Fibroblast of villous mesenchyme (primary cell): ENCODE measurements around the gene NUP133. TPM values are rescaled to one million over a fixed set of nuclear protein-coding genes. Genes with fewer than 3 reads are reported as not detected.

ENCODE experiments used
- DNase-seq: peaks from one replicate; pipeline ENCODE4 v3.0.0-alpha.2; 2010; ENCODE audit warnings: low read depth
- H3K4me3 ChIP-seq: 2 replicates; pipeline ENCODE4 v1.5.1; 2011; ENCODE audit warnings: low read depth, mild to moderate bottlenecking, low read length
- total RNA-seq: library from RNA; depleted of rRNA; stranded (reverse); fragments of >200 nt; gene quantifications from 2 replicates; pipeline ENCODE4 v1.2.3, GENCODE V29; 2012
- TF ChIP-seq, protein P1 (sequence below): IDR thresholded peaks from 2 replicates; pipeline ENCODE4 v1.5.1; 2012; ENCODE audit warnings: low read depth, mild to moderate bottlenecking, low read length; ENCODE audit not compliant: insufficient read depth

NUP133 gene
- total RNA-seq, result 34.5 and 39.7 TPM in 2 replicates

DNA sequence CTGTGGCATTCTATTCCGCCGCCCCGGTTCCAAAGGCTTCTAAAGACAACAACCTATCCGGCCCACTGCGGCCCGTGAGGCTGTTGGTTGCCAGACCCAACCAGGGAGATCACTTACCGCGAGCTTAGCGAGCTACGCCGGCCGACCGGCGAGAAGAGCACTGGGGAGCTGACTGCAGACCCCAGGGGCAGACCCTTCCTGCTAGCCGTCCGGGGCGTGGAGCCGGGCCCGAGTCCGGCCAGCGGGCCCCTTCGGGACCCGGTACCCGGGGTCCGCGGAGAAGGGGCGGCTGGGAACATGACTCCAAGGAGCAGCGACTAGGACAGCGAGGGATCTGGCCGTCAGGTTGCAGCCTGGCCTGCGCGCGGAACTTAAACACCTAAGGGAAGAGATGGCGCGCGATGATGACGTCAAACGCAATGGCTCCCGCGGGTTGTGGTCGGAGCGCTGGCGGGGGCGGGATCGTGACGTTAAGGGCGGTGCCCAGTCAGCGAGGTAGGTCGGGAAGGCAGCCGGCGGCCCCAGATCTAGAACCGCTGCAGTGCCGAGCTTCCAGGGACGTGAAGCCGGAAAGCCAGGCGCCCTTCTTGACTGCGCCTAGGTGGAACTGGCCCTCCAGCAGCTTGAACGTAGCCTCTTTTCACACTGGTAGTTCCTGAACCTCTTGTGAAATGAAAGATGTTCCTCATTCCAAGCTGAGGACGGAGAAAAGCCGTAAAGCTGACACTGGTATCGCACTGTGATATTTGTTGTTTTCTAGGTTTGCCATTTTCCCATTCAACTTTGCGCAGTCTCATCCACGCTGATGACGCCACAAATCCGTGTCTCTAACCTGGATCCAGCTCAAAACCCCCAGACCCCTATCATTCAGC, at the start of gene NUP133:
Gene NUP133 (minus strand): TSS at position 391 of the 872 bp plus-strand sequence. CDS start 92 bp downstream, at position 299.
- peak; percentile 99 for DNase-seq
- H3K4me3 ChIP-seq, result peak within 1 kb of the TSS; percentile 87
- TF ChIP-seq, protein P1, sequence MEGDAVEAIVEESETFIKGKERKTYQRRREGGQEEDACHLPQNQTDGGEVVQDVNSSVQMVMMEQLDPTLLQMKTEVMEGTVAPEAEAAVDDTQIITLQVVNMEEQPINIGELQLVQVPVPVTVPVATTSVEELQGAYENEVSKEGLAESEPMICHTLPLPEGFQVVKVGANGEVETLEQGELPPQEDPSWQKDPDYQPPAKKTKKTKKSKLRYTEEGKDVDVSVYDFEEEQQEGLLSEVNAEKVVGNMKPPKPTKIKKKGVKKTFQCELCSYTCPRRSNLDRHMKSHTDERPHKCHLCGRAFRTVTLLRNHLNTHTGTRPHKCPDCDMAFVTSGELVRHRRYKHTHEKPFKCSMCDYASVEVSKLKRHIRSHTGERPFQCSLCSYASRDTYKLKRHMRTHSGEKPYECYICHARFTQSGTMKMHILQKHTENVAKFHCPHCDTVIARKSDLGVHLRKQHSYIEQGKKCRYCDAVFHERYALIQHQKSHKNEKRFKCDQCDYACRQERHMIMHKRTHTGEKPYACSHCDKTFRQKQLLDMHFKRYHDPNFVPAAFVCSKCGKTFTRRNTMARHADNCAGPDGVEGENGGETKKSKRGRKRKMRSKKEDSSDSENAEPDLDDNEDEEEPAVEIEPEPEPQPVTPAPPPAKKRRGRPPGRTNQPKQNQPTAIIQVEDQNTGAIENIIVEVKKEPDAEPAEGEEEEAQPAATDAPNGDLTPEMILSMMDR, result no peak

DNA sequence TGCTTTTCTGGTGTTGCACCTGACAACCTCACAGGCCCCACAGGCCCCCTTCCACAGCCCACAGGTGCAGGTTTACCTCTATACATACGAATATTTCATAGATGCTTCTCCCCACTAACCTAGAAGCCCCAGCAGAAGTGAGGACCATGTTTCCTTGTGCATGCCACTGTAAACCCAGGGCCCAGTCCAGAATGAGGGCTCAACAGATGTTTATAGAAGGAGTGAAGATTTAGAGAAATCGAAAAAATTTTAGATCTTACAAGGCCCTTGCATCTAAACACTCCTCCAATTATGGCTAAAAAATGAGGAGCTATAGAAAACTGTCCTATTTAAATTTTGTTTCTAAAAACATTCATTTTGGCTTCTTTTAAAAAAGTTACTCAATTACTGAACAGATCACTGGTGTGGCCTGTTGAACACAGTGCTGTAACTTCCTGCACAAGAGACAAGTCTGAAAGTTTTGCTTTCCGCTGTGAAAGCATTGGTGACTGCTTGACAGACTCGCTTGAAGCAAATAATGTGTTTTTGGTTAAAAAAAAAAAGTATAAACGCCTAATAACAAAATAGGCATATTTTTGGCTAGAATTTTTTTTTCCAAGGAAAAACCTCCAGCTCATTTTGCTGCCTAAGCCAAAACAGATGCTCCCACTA, 49.2 kb upstream of the NUP133 start:
- peak; percentile 48 for DNase-seq
- H3K4me3 ChIP-seq, result peak overlapping the region; percentile 79
- TF ChIP-seq, protein P1, result no peak

DNA sequence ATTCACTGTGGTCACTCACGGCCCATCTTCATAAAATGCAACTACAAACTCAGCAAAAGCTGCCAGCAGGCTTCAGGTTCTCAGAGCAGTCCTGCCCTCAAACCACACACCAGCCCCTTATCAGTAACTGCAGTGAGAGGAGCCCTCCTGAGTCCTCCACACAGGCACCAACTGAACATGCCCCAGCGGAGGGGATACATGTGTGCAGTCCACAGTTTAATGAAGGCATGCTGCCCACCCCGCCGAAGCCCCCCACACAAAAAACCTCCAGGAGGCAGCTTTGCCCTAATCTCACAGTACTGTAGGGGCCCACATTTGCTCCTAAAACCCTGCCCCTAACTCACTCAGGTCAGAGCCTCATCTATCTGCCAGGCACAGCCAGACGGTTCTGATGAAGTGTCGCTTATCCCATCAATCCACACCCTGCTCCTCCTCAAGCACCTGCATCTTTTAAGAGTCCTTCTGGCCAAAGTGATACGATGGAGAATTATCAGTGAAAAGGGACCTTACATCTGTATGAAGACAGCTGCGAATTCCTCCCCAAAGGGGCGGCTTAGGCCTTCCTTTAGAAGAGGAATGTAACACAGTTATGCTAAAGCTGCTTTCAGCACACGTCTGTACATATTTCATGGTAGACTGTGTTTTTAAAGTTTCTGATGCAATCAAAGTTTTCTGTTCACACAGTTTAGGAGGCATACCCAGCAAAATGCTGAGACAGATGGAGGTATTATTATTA, 46.9 kb upstream of the NUP133 start:
- no peak overlapping the region for H3K4me3 ChIP-seq
- DNase-seq, result peak; percentile 41
- TF ChIP-seq, protein P1, result no peak

DNA sequence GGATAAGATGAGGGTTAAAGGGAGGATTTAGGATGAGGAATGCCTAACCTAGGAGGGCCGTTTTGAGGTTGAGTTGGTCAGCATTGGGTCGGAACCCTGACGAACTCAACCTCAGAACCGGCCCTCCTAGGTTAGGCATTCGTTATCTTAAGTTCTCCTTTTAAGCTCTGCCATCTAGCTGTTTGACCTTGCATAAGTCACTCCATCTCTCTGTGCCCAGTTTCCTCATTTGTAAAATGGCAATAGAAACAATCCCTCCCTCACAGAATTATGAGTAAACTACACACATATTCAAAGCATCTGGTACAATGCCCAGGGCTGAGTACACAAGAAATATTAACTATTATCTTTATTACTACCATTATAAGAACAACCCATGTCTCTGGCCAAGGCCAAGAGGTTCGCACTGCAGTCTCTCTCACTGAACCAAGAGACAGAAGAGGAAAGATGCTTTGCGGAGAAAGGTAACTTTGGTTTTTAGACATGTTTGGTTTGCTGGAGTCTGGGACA, 45.5 kb upstream of the NUP133 start:
- no peak overlapping the region for H3K4me3 ChIP-seq
- no peak for DNase-seq
- TF ChIP-seq, protein P1, result no peak

DNA sequence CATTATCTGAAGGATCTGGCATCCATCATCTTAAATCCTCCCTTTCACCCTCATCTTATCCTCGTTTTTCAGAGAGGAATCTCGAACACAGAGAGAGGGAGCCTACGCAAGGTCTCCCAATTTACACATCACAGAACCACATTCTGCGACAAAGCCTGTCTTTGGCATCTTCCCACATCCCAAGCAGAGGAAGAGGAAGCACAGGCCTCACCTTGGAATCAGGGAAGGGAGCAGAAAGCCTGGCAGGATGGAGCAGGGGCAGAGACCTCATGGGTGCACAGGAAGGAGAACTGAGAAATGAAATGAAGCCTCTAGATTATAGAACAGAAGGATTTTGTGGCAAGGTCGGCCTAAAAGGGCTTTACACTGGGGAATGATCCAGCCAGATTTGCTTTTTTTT, 44.6 kb upstream of the NUP133 start:
- H3K4me3 ChIP-seq, result no peak overlapping the region
- DNase-seq, result no peak
- TF ChIP-seq, protein P1, result no peak

DNA sequence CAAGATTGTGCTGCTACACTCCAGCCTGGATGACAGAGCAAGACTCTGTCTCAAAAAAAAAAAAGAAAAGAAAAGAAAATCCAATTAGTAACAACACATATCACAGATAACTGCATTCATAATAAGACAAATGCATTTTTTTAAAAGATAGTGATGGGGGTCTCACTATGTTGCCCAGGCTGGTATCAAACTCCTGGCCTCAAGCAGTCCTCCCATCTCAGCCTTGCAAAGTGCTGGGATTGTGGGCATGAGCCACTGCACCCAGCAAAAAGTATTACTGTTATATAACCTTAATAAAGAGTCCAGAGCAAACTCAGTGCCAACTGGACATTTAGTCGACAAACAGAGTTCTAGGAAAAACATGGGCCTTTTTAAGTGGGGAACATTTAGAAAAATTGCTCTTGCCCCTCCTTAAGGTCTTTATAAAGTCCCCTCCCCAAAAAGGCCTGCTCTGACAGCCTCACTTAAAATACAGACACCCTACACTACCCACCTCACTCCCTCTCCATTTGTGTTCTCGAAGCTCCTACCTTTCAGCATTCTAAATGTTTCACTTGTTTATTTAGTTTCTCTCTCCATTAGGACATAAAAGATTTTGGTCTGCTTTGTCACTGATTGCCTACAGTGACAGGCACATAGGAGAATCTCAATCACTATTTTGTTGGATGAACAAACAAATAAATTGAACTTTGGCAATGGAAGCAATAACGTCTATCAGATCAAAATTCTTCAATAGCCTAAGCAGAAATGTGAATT, 42.8 kb upstream of the NUP133 start:
- TF ChIP-seq, protein P1, result no peak
- DNase-seq, result no peak

More for the DNA sequence above, 42.8 kb upstream of the NUP133 start:
- no peak overlapping the region for H3K4me3 ChIP-seq
